ENCODE measurements around the gene STAM.

- TF ChIP-seq CTCF (IDR thresholded peaks at IDR 0.05), result no peak
- no peak for TF ChIP-seq POLR2AphosphoS5 (IDR thresholded peaks at IDR 0.05)
- no peak for TF ChIP-seq POLR2A (IDR thresholded peaks at IDR 0.05)
- TF ChIP-seq EP300 (IDR thresholded peaks at IDR 0.05), result no peak
Measured at GRCh38 chr10:17682236-17682946, 38.4 kb downstream of the STAM start.
